DND-41 (cell line): Measurements from ENCODE around the gene ANKRD53.

ENCODE experiments used
- ATAC-seq: fragments of 200-7000 bp; cut with Tn5 transposase; 3 replicates; pipeline ENCODE4 v1.9.1; 2021; ENCODE audit warnings: low read depth; ENCODE audit not compliant: insufficient read depth
- DNase-seq: peaks from one replicate; pipeline ENCODE4 v3.0.0-alpha.2; 2020
- H2AFZ ChIP-seq: 2 replicates; pipeline ENCODE4 v1.6.0; 2012; ENCODE audit warnings: low read depth, low read length
- H3K27ac ChIP-seq: 2 replicates; pipeline ENCODE4 v1.5.1; 2012; ENCODE audit warnings: low read length, inconsistent platforms
- H3K27me3 ChIP-seq: fragments of 200-600 bp; sonication (generic); 2 replicates; pipeline ENCODE4 v1.6.0; 2012; ENCODE audit warnings: low read length, mild to moderate bottlenecking, inconsistent platforms; ENCODE audit not compliant: insufficient read depth, poor library complexity
- H3K36me3 ChIP-seq: 2 replicates; pipeline ENCODE4 v1.5.1; 2012; ENCODE audit warnings: low read length, inconsistent platforms; ENCODE audit not compliant: insufficient read depth
- H3K4me1 ChIP-seq: 2 replicates; pipeline ENCODE4 v1.5.1; 2012; ENCODE audit warnings: mild to moderate bottlenecking, low read length; ENCODE audit not compliant: insufficient read depth
- H3K4me2 ChIP-seq: 2 replicates; pipeline ENCODE4 v1.6.0; 2012; ENCODE audit warnings: mild to moderate bottlenecking, moderate library complexity, low read length, inconsistent platforms; ENCODE audit not compliant: insufficient read depth
- H3K4me3 ChIP-seq, 2 experiments: fragments of 200-600 bp in 1 of 2; shearing (Covaris generic) in 1 of 2; 2 replicates each; pipeline ENCODE4 v1.5.1; 2012 to 2016; ENCODE audit warnings: inconsistent platforms in 2 of 2, low read length in 2 of 2, mild to moderate bottlenecking in 2 of 2, low read depth in 1 of 2, moderate library complexity in 1 of 2
- H3K79me2 ChIP-seq: 2 replicates; pipeline ENCODE4 v1.6.0; 2012; ENCODE audit warnings: low read length, inconsistent platforms; ENCODE audit not compliant: insufficient read depth
- H3K9ac ChIP-seq: 2 replicates; pipeline ENCODE4 v1.6.0; 2012; ENCODE audit warnings: low read depth, mild to moderate bottlenecking, inconsistent platforms, low read length, moderate library complexity
- H3K9me3 ChIP-seq: 2 replicates; pipeline ENCODE4 v1.5.1; 2012; ENCODE audit warnings: low read length, moderate library complexity, mild to moderate bottlenecking, inconsistent platforms; ENCODE audit not compliant: insufficient read depth, severe bottlenecking
- H4K20me1 ChIP-seq: 2 replicates; pipeline ENCODE4 v1.6.0; 2012; ENCODE audit warnings: low read length; ENCODE audit not compliant: insufficient read depth
- EZH2 ChIP-seq: IDR thresholded peaks from 3 replicates; pipeline ENCODE4 v1.6.1; 2012; ENCODE audit warnings: borderline replicate concordance, low read depth, mild to moderate bottlenecking, moderate library complexity, low read length, inconsistent platforms; ENCODE audit not compliant: severe bottlenecking
- TF ChIP-seq, protein P1 (sequence below): IDR thresholded peaks from 2 replicates; pipeline ENCODE4 v1.5.1; 2012; ENCODE audit warnings: borderline replicate concordance, low read length, moderate library complexity, mild to moderate bottlenecking; ENCODE audit not compliant: poor library complexity, severe bottlenecking; ENCODE audit errors: extremely low read depth

Gene ANKRD53

DNA sequence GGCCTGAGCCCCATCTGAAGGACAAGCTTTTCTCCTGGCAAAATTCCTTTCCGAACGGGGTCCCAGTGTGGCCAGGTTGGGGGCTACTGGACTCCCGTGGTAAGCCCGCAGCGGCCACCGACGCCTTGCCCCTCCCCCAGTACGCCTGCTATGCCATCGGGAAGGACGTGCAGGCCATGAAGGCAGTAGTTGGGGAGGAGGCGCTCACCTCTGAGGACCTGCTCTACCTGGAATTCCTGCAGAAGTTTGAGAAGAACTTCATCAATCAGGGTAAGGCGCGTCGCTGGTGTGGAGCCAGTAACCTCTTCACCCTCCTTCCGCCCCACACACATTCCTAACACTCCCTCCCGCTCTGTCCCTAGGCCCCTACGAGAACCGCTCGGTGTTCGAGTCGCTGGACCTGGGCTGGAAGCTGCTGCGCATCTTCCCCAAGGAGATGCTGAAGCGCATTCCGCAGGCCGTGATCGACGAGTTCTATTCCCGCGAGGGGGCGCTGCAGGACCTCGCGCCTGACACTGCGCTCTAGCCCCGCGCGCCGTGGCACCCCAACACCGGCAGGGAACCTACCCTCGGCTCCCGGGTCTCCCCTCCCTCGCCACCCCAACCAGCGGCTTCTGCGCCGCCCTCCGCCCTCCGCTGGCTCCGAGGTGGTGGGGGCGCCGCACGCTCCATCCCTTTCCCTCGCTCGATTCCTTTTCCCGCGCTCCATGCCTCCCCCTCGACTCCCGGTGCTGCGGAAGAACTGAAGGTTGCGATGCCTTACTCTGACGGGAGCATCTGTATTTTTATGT lies 13.6 kb upstream of the ANKRD53 start:
- H4K20me1 ChIP-seq: no peaks in the 10 kb centered on the region; the same call in 1 of the 2 replicates
- no peaks in the 10 kb centered on the region for H3K9me3 ChIP-seq
- no peak overlapping the region for H2AFZ ChIP-seq
- H3K4me1 ChIP-seq: no peaks in the 10 kb centered on the region
- H3K79me2 ChIP-seq: no peaks in the 10 kb centered on the region
- peak; percentile 70; the same call in 2 of the 3 replicates for ATAC-seq
- H3K9ac ChIP-seq: no peak overlapping the region
- no peak overlapping the region for H3K4me2 ChIP-seq
- H3K27me3 ChIP-seq: no peaks in the 10 kb centered on the region
- H3K27ac ChIP-seq: no peak overlapping the region
- DNase-seq: peak; percentile 43
- TF ChIP-seq EZH2: no peak
- TF ChIP-seq, protein P1, sequence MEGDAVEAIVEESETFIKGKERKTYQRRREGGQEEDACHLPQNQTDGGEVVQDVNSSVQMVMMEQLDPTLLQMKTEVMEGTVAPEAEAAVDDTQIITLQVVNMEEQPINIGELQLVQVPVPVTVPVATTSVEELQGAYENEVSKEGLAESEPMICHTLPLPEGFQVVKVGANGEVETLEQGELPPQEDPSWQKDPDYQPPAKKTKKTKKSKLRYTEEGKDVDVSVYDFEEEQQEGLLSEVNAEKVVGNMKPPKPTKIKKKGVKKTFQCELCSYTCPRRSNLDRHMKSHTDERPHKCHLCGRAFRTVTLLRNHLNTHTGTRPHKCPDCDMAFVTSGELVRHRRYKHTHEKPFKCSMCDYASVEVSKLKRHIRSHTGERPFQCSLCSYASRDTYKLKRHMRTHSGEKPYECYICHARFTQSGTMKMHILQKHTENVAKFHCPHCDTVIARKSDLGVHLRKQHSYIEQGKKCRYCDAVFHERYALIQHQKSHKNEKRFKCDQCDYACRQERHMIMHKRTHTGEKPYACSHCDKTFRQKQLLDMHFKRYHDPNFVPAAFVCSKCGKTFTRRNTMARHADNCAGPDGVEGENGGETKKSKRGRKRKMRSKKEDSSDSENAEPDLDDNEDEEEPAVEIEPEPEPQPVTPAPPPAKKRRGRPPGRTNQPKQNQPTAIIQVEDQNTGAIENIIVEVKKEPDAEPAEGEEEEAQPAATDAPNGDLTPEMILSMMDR: peak; percentile 28
- H3K36me3 ChIP-seq: no peaks in the 10 kb centered on the region
- H3K4me3 ChIP-seq: no peak overlapping the region

DNA sequence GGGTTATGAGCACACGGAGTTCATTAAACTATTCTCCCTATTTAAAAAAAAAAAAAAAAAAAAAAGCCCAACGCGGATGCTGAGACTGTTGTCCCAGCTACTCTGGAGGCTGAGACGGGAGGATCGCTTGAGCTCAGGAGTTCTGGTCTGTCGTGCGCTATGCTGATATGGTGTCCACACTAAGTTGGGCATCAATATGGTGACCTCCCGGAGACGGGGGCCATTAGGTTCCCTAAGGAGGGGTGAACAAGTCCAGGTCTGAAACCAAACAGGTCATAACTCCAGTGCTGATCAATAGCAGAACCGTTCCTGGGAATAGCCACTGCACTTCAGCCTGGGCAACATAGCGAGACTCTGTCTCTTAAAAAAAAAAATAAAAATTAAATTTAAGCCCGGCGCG lies 12.9 kb upstream of the ANKRD53 start:
- ATAC-seq (no peak), DNase-seq (no peak)
- no peak for TF ChIP-seq EZH2
- TF ChIP-seq, protein P1: no peak
- Histone ChIP-seq H3K9ac (no peak overlapping the region), H3K79me2 (no peaks in the 10 kb centered on the region), H3K4me1 (no peaks in the 10 kb centered on the region), H3K4me3 (no peak overlapping the region), H3K27ac (no peak overlapping the region), H3K36me3 (no peaks in the 10 kb centered on the region), H3K4me2 (no peak overlapping the region), H3K9me3 (no peaks in the 10 kb centered on the region), H3K27me3 (no peaks in the 10 kb centered on the region), H2AFZ (no peak overlapping the region), H4K20me1 (no peaks in the 10 kb centered on the region; the same call in 1 of the 2 replicates)

DNA sequence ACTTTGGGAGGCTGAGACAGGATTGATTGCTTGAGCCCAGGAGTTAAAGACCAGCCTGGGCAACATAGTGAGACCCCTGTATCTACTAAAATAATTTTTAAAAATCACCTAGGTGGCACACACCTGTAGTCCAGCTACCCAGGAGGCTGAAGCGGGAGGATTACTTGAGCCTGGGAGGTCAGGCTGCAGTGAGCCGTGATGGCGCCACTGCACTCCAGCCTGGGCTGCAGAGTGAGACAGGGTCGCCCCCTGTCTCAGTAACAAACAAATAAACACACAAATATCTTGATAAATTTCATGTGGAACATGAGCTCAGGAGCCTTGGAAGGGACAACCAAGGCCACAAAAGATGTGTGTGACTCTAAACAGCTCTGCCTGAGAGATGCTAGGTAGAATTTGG lies 11.7 kb upstream of the ANKRD53 start:
- TF ChIP-seq, protein P1: no peak
- Histone ChIP-seq H4K20me1 (no peaks in the 10 kb centered on the region), H3K27me3 (no peaks in the 10 kb centered on the region), H3K36me3 (no peaks in the 10 kb centered on the region), H2AFZ (no peak overlapping the region), H3K27ac (no peak overlapping the region), H3K4me1 (no peaks in the 10 kb centered on the region), H3K79me2 (no peaks in the 10 kb centered on the region), H3K4me3 (no peak overlapping the region), H3K4me2 (no peak overlapping the region), H3K9ac (no peak overlapping the region), H3K9me3 (no peaks in the 10 kb centered on the region)
- ATAC-seq (no peak), DNase-seq (no peak)
